Measurements from ENCODE around the gene STK32B.

GRCh38 chr4:5479518-5480060, 428.3 kb downstream of the STK32B start:
- TF ChIP-seq CTCF (IDR thresholded peaks at IDR 0.05) (no peak), POLR2A (IDR thresholded peaks at IDR 0.05) (no peak), EP300 (IDR thresholded peaks at IDR 0.05) (no peak)
